Large intestine (tissue), 3 donors: ENCODE measurements around the gene PHLPP1. TPM values are rescaled to one million over a fixed set of nuclear protein-coding genes. Genes with fewer than 3 reads are reported as not detected.
"Not testable (repeated sequence)": the region's sequence is repeated elsewhere in the genome, so short reads cannot be mapped to it uniquely, and the experiment has no call there.

Source experiments
- DNase-seq, 2 donors: peaks; one replicate each; pipeline versions ENCODE4 v3.0.0 to v3.0.0-alpha.2; 2013
- H3K27ac ChIP-seq: one replicate; pipeline ENCODE4 v1.5.1; 2013; ENCODE audit warnings: low read length
- H3K27me3 ChIP-seq: 2 replicates; pipeline ENCODE4 v1.6.1; 2013; ENCODE audit warnings: low read length; ENCODE audit not compliant: control insufficient read depth, insufficient read depth
- H3K36me3 ChIP-seq: 2 replicates; pipeline ENCODE4 v1.6.1; 2013; ENCODE audit warnings: low read length; ENCODE audit not compliant: control insufficient read depth, insufficient read depth
- H3K4me1 ChIP-seq: one replicate; pipeline ENCODE4 v1.6.1; 2013; ENCODE audit warnings: low read length; ENCODE audit not compliant: control insufficient read depth, insufficient read depth
- H3K4me3 ChIP-seq: one replicate; pipeline ENCODE4 v1.5.1; 2013; ENCODE audit warnings: low read length
- H3K9me3 ChIP-seq: one replicate; pipeline ENCODE4 v1.6.1; 2013; ENCODE audit warnings: mild to moderate bottlenecking, low read depth, low read length, moderate library complexity; ENCODE audit not compliant: control insufficient read depth
- WGBS: methylation state at CpG from one replicate; pipeline ENCODE4 v1.1.5; 2013; ENCODE audit warnings: low lambda C conversion rate; ENCODE audit not compliant: insufficient coverage; 5-methylcytosine and 5-hydroxymethylcytosine counted together
- polyA plus RNA-seq: library from polyadenylated mRNA; unstranded; fragments of 120-200 nt; gene quantifications from one replicate; pipeline ENCODE4 v1.2.1, GENCODE V29; 2013

Gene PHLPP1
- polyA plus RNA-seq, 1 donor, result 12.1 TPM

GRCh38 chr18:62807396-62807795 is 92.1 kb downstream of the PHLPP1 start:
- no peak for DNase-seq
- Histone ChIP-seq H3K36me3 (no peaks in the 10 kb centered on the region), H3K9me3 (no peaks in the 10 kb centered on the region), H3K4me1 (peaks cover 4% of the 10 kb centered on the region), H3K4me3 (no peak overlapping the region), H3K27me3 (no peaks in the 10 kb centered on the region), H3K27ac (no peak overlapping the region)
- WGBS, result no CpG with 5 or more reads among the region's 2 CpGs

GRCh38 chr18:62808123-62808522 is 92.8 kb downstream of the PHLPP1 start:
- no peak overlapping the region for H3K4me3 ChIP-seq
- H3K9me3 ChIP-seq, result no peaks in the 10 kb centered on the region
- H3K27me3 ChIP-seq, result no peaks in the 10 kb centered on the region
- peaks cover 8% of the 10 kb centered on the region for H3K4me1 ChIP-seq
- H3K27ac ChIP-seq, result no peak overlapping the region
- WGBS, result 100% methylated on average over 1 of the region's 1 CpG
- DNase-seq, result no peak
- H3K36me3 ChIP-seq, result no peaks in the 10 kb centered on the region

- not testable (repeated sequence) for H3K4me3 ChIP-seq, H3K36me3 ChIP-seq, DNase-seq, H3K27me3 ChIP-seq, H3K9me3 ChIP-seq, H3K27ac ChIP-seq
- WGBS, result no CpG with 5 or more reads among the region's 8 CpGs
- H3K4me1 ChIP-seq, result peaks cover 12% of the 10 kb centered on the region
Measured at GRCh38 chr18:62809445-62809844, 94.1 kb downstream of the PHLPP1 start.

GRCh38 chr18:62809900-62810299 is 94.6 kb downstream of the PHLPP1 start:
- no peaks in the 10 kb centered on the region for H3K9me3 ChIP-seq
- WGBS, result 86% methylated on average over 1 of the region's 1 CpG
- no peaks in the 10 kb centered on the region for H3K36me3 ChIP-seq
- no peak for DNase-seq
- peaks cover 17% of the 10 kb centered on the region for H3K4me1 ChIP-seq
- H3K27ac ChIP-seq, result no peak overlapping the region
- H3K27me3 ChIP-seq, result no peaks in the 10 kb centered on the region
- no peak overlapping the region for H3K4me3 ChIP-seq

GRCh38 chr18:62810682-62811081 is 95.3 kb downstream of the PHLPP1 start:
- 75% methylated on average over 2 of the region's 4 CpGs for WGBS
- no peaks in the 10 kb centered on the region for H3K9me3 ChIP-seq
- peaks cover 17% of the 10 kb centered on the region for H3K4me1 ChIP-seq
- no peaks in the 10 kb centered on the region for H3K27me3 ChIP-seq
- H3K4me3 ChIP-seq, result no peak overlapping the region
- no peak overlapping the region for H3K27ac ChIP-seq
- no peaks in the 10 kb centered on the region for H3K36me3 ChIP-seq
- DNase-seq, result no peak

GRCh38 chr18:62811674-62812073 is 96.3 kb downstream of the PHLPP1 start:
- DNase-seq, result no peak
- Histone ChIP-seq H3K27ac (peak overlapping the region; percentile 68), H3K27me3 (no peaks in the 10 kb centered on the region), H3K36me3 (no peaks in the 10 kb centered on the region), H3K9me3 (no peaks in the 10 kb centered on the region), H3K4me1 (peaks cover 17% of the 10 kb centered on the region), H3K4me3 (no peak overlapping the region)

- no peaks in the 10 kb centered on the region for H3K27me3 ChIP-seq
- H3K36me3 ChIP-seq, result no peaks in the 10 kb centered on the region
- H3K9me3 ChIP-seq, result no peaks in the 10 kb centered on the region
- peak overlapping the region; percentile 68 for H3K27ac ChIP-seq
- no CpG with 5 or more reads among the region's 3 CpGs for WGBS
- no peak overlapping the region for H3K4me3 ChIP-seq
- H3K4me1 ChIP-seq, result peaks cover 17% of the 10 kb centered on the region
- peak; percentile 67 to 87 for DNase-seq
Measured at GRCh38 chr18:62812242-62812641, 96.9 kb downstream of the PHLPP1 start.

GRCh38 chr18:62812876-62813275 is 97.5 kb downstream of the PHLPP1 start:
- Histone ChIP-seq H3K27me3 (no peaks in the 10 kb centered on the region), H3K36me3 (no peaks in the 10 kb centered on the region), H3K9me3 (no peaks in the 10 kb centered on the region), H3K27ac (peak overlapping the region; percentile 68), H3K4me3 (no peak overlapping the region), H3K4me1 (peaks cover 17% of the 10 kb centered on the region)
- DNase-seq, result no peak

GRCh38 chr18:62814132-62814759 is 98.9 kb downstream of the PHLPP1 start:
- peak overlapping the region; percentile 56 for H3K27ac ChIP-seq
- no peak overlapping the region for H3K4me3 ChIP-seq
- H3K9me3 ChIP-seq, result no peaks in the 10 kb centered on the region
- peaks cover 17% of the 10 kb centered on the region for H3K4me1 ChIP-seq
- no peaks in the 10 kb centered on the region for H3K36me3 ChIP-seq
- H3K27me3 ChIP-seq, result no peaks in the 10 kb centered on the region
- peak in 1 of 2 donors; percentile 21 for DNase-seq
- 33% methylated on average over 2 of the region's 2 CpGs for WGBS

GRCh38 chr18:62825382-62825781 is 110.0 kb downstream of the PHLPP1 start:
- WGBS, result no CpG with 5 or more reads among the region's 1 CpG
- H3K36me3 ChIP-seq, result peaks cover 2% of the 10 kb centered on the region
- no peak overlapping the region for H3K27ac ChIP-seq
- H3K9me3 ChIP-seq, result no peaks in the 10 kb centered on the region
- no peaks in the 10 kb centered on the region for H3K27me3 ChIP-seq
- H3K4me3 ChIP-seq, result no peak overlapping the region
- DNase-seq, result no peak
- no peaks in the 10 kb centered on the region for H3K4me1 ChIP-seq

GRCh38 chr18:62827397-62827796 is 112.1 kb downstream of the PHLPP1 start:
- no peak overlapping the region for H3K27ac ChIP-seq
- no peaks in the 10 kb centered on the region for H3K27me3 ChIP-seq
- H3K9me3 ChIP-seq, result no peaks in the 10 kb centered on the region
- no peaks in the 10 kb centered on the region for H3K4me1 ChIP-seq
- no peak overlapping the region for H3K4me3 ChIP-seq
- peaks cover 2% of the 10 kb centered on the region for H3K36me3 ChIP-seq
- DNase-seq, result no peak
